Caco-2 (cell line): ENCODE measurements around the gene FAHD1. TPM values are rescaled to one million over a fixed set of nuclear protein-coding genes. Genes with fewer than 3 reads are reported as not detected.

Experiments
- BruUV-seq: library from RNA; stranded (reverse); fragments of 400-500 nt; replicated peaks from 2 replicates; lab custom pipeline; 2021; lab: Mats Ljungman, UMichigan
- CTCF ChIA-PET: fragments of 300-600 bp; sonication (Branson Sonifier 250); formaldehyde crosslinking; loops from one replicate; lab custom pipeline; 2022; ENCODE audit warnings: antibody characterized with exemption; lab: Charles Lee
- POLR2A ChIA-PET: fragments of 300-600 bp; sonication (Branson Sonifier 250); formaldehyde crosslinking; loops from one replicate; lab custom pipeline; 2022; ENCODE audit warnings: antibody characterized with exemption; lab: Charles Lee
- DNase-seq, 2 experiments: peaks; one replicate each; pipeline versions ENCODE4 v3.0.0 to v3.0.0-alpha.2; 2020 to 2022
- H3K27me3 ChIP-seq: replicated peaks from 2 replicates; pipeline ENCODE4 v1.6.0; 2011; ENCODE audit warnings: low read length; ENCODE audit not compliant: control insufficient read depth, insufficient read depth
- H3K36me3 ChIP-seq: 2 replicates; pipeline ENCODE4 v1.5.1; 2011; ENCODE audit warnings: low read length; ENCODE audit not compliant: control insufficient read depth, insufficient read depth
- H3K4me1 ChIP-seq: fragments of 250-450 bp; sonication (Bioruptor Pico); 2 replicates; pipeline ENCODE4 v1.5.1; 2020; ENCODE audit warnings: mild to moderate bottlenecking
- H3K4me3 ChIP-seq: 2 replicates; pipeline ENCODE4 v1.5.1; 2011; ENCODE audit warnings: low read depth, mild to moderate bottlenecking, control low read depth, low read length
- H3K9me3 ChIP-seq: fragments of 250-450 bp; sonication (Bioruptor Pico); 2 replicates; pipeline ENCODE4 v1.5.1; 2020; ENCODE audit warnings: mild to moderate bottlenecking, moderate library complexity
- H3K27ac Mint-ChIP-seq: one replicate; pipeline ENCODE4 v1.8.0; 2022; ENCODE audit warnings: mixed read lengths; ENCODE audit not compliant: unreplicated experiment
- H3K27me3 Mint-ChIP-seq: one replicate; pipeline ENCODE4 v1.8.0; 2022; ENCODE audit warnings: mixed read lengths; ENCODE audit not compliant: insufficient read depth, unreplicated experiment
- H3K36me3 Mint-ChIP-seq: one replicate; pipeline ENCODE4 v1.8.0; 2022; ENCODE audit warnings: mild to moderate bottlenecking, mixed read lengths; ENCODE audit not compliant: insufficient read depth, unreplicated experiment
- H3K4me1 Mint-ChIP-seq: one replicate; pipeline ENCODE4 v1.8.0; 2022; ENCODE audit warnings: low read depth, mixed read lengths; ENCODE audit not compliant: unreplicated experiment
- H3K4me3 Mint-ChIP-seq: one replicate; pipeline ENCODE4 v1.8.0; 2022; ENCODE audit warnings: mild to moderate bottlenecking, moderate library complexity, mixed read lengths; ENCODE audit not compliant: unreplicated experiment
- H3K9me3 Mint-ChIP-seq: one replicate; pipeline ENCODE4 v1.8.0; 2022; ENCODE audit warnings: mixed read lengths; ENCODE audit not compliant: unreplicated experiment
- intact Hi-C: fragments of 100-400 bp; cut with micrococcal nuclease; formaldehyde crosslinking; loops from one replicate; pipeline ENCODE4 v1.10.0; 2022; ENCODE audit not compliant: unreplicated experiment
- total RNA-seq: library from RNA; stranded (reverse); gene quantifications from 2 replicates; pipeline ENCODE4 v1.2.3, GENCODE V29; 2022
- TF ChIP-seq, protein P1 (sequence below), 2 experiments: fragments of 200-600 bp in 1 of 2; IDR thresholded peaks; 1 replicate in 1 of 2; 2 replicates in 1 of 2; pipeline versions ENCODE4 v1.5.1 to v1.8.0; 2011 to 2022; ENCODE audit warnings: antibody characterized with exemption in 1 of 2, control low read depth in 1 of 2, inconsistent platforms in 1 of 2, low read depth in 1 of 2, low read length in 1 of 2, mild to moderate bottlenecking in 1 of 2, moderate library complexity in 1 of 2; ENCODE audit not compliant: insufficient read depth in 1 of 2, severe bottlenecking in 1 of 2, unreplicated experiment in 1 of 2

The FAHD1 gene
- total RNA-seq, 1 experiment from 2014 or later = 16.5 TPM

DNA sequence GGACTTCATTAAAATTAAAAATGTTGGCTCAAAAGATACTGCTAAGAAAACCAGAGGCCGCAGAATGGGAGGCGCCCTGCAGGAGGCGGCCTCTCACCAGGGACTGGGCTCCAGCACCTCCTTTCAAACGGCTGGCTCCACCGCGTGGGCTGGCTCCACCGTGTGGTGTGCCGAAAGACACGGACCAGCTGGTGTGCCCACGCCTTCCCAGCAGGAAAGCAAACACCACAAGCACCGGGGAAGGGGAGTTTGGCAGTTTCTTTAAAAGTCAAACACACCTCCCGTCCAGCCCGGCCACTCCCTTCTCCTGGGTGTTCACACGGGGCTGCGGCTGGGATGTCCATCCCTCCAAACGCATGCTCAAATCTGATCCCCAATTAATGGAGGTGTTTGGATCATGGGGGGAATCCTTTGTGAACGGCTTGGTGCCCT, 14.3 kb upstream of the FAHD1 start:
- no peaks in the 10 kb centered on the region for H3K4me1 Mint-ChIP-seq
- no peaks in the 10 kb centered on the region for H3K9me3 Mint-ChIP-seq
- Histone ChIP-seq H3K36me3 (no peaks in the 10 kb centered on the region), H3K4me1 (no peaks in the 10 kb centered on the region), H3K9me3 (no peaks in the 10 kb centered on the region), H3K27me3 (no peaks in the 10 kb centered on the region), H3K4me3 (no peak overlapping the region)
- intact Hi-C loops = no loop called here
- ChIA-PET POLR2A (interaction anchor here (0.6 kb wide), 1 partner anchor 9 kb away, joined by 4 read pairs; no protein-coding TSS in a partner anchor), CTCF (no interaction called here)
- no peak overlapping the region for H3K4me3 Mint-ChIP-seq
- H3K36me3 Mint-ChIP-seq = peaks cover 22% of the 10 kb centered on the region
- DNase-seq = peak in 1 of 2 experiments; percentile 36
- TF ChIP-seq, protein P1, sequence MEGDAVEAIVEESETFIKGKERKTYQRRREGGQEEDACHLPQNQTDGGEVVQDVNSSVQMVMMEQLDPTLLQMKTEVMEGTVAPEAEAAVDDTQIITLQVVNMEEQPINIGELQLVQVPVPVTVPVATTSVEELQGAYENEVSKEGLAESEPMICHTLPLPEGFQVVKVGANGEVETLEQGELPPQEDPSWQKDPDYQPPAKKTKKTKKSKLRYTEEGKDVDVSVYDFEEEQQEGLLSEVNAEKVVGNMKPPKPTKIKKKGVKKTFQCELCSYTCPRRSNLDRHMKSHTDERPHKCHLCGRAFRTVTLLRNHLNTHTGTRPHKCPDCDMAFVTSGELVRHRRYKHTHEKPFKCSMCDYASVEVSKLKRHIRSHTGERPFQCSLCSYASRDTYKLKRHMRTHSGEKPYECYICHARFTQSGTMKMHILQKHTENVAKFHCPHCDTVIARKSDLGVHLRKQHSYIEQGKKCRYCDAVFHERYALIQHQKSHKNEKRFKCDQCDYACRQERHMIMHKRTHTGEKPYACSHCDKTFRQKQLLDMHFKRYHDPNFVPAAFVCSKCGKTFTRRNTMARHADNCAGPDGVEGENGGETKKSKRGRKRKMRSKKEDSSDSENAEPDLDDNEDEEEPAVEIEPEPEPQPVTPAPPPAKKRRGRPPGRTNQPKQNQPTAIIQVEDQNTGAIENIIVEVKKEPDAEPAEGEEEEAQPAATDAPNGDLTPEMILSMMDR (IDR thresholded peaks at IDR 0.05; ENCODE audit: insufficient read depth in 1 of 2, low read depth in 1 of 2, low read length in 1 of 2, severe bottlenecking in 1 of 2, unreplicated experiment in 1 of 2) = peak in 1 of 2 experiments; percentile 55
- no peak overlapping the region for H3K27ac Mint-ChIP-seq
- BruUV-seq = no TSS peak
- H3K27me3 Mint-ChIP-seq = no peaks in the 10 kb centered on the region

DNA sequence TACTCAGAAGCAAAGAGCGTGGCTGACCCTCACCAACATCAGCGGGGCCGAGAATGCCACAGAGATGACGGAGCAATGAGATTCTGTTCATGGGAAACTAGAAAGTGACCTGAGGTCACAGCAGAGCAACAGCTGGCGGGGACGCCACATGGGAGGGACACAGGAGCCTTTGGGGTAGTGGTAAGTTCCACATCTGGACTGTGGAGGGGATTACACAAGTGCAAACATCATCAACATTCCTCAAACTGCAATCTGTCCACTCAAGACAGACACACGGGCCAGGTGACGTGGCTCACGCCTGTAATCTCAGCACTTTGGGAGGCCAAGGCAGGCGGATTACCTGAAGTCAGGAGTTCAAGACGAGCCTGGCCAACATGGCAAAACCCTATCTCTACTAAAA, 11.5 kb upstream of the FAHD1 start:
- Histone ChIP-seq H3K4me3 (no peak overlapping the region), H3K4me1 (no peaks in the 10 kb centered on the region), H3K27me3 (no peaks in the 10 kb centered on the region), H3K36me3 (no peaks in the 10 kb centered on the region), H3K9me3 (no peaks in the 10 kb centered on the region)
- Mint-ChIP-seq H3K36me3 (peaks cover 27% of the 10 kb centered on the region), H3K4me1 (no peaks in the 10 kb centered on the region), H3K9me3 (no peaks in the 10 kb centered on the region), H3K27me3 (no peaks in the 10 kb centered on the region), H3K4me3 (no peak overlapping the region), H3K27ac (no peak overlapping the region)
- TF ChIP-seq, protein P1 (IDR thresholded peaks at IDR 0.05; ENCODE audit: insufficient read depth in 1 of 2, low read depth in 1 of 2, low read length in 1 of 2, severe bottlenecking in 1 of 2, unreplicated experiment in 1 of 2) = no peak
- no peak for DNase-seq
- ChIA-PET CTCF (no interaction called here), POLR2A (no interaction called here)
- BruUV-seq = no TSS peak
- intact Hi-C loops = no loop called here

DNA sequence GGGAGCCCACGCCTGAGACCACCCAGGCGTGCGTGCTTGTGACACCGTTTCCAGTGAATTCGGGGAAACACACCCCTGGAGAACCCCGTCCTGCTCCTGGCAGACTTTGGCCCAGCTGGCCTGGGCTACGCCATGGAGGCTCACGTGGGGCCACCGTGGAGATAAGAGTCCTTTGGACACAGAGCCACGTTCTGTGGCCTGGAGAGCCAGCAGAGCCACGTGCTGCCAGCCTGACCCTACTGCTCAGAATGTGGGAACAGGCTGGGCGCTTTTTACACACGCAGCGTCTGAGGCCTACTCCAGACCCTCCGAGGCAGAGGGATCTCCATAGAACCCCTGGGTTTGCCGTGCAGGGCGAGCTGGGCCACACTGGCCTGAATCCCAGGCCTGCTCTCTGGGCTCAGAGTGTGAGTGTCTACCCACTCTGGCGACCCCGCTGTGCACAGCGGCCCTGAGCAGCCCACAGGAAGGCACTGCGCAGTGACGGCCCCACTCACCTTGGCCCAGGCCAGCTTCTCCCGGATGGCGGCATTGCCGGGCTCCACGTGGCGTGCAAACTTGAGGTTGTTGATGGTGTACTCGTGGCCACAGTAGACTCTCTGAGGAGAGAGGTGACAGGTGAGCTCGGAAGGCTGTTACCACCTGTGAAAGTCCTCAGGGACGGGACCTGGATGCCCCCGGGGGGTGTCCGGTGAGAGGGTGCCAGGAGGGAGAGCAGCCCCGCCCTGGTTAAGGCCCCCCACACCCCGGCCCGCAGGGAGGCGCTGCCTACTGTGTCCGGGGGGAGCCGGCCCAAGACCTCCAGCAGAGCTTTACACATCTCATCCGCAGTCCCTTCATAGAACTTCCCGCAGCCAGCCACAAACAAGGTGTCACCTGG, 10.4 kb upstream of the FAHD1 start:
- Mint-ChIP-seq H3K4me3 (no peak overlapping the region), H3K27me3 (no peaks in the 10 kb centered on the region), H3K36me3 (peaks cover 27% of the 10 kb centered on the region), H3K4me1 (no peaks in the 10 kb centered on the region), H3K27ac (no peak overlapping the region), H3K9me3 (no peaks in the 10 kb centered on the region)
- H3K36me3 ChIP-seq = no peaks in the 10 kb centered on the region
- BruUV-seq = no TSS peak
- DNase-seq = no peak
- H3K27me3 ChIP-seq = no peaks in the 10 kb centered on the region
- ChIA-PET CTCF (no interaction called here), POLR2A (no interaction called here)
- intact Hi-C loops = no loop called here
- H3K9me3 ChIP-seq = no peaks in the 10 kb centered on the region
- H3K4me1 ChIP-seq = no peaks in the 10 kb centered on the region
- TF ChIP-seq, protein P1 (IDR thresholded peaks at IDR 0.05; ENCODE audit: insufficient read depth in 1 of 2, low read depth in 1 of 2, low read length in 1 of 2, severe bottlenecking in 1 of 2, unreplicated experiment in 1 of 2) = no peak
- H3K4me3 ChIP-seq = no peak overlapping the region
